HEK293 (cell line): ENCODE results near the gene HDGF.

Source experiments
- CTCF ChIA-PET: fragments of 350-600 bp; formaldehyde crosslinking; extraction: SDS; loops from one replicate; lab custom pipeline; 2021; ENCODE audit warnings: antibody characterized with exemption; lab: Yijun Ruan, JAX
- POLR2A ChIA-PET: fragments of 300-600 bp; formaldehyde crosslinking; extraction: SDS; loops from one replicate; lab custom pipeline; 2020; ENCODE audit warnings: antibody characterized with exemption, inconsistent platforms; lab: Yijun Ruan, JAX
- H3K27ac ChIP-seq: fragments of 200-500 bp; sonication (Bioruptor generic); 2 replicates; pipeline ENCODE4 v1.5.1; 2014; ENCODE audit warnings: low read depth, low read length, control low read depth, inconsistent platforms; ENCODE audit errors: extremely low read depth
- H3K36me3 ChIP-seq, 2 experiments: fragments of 200-500 bp in 1 of 2; sonication (Bioruptor generic) in 1 of 2; 1 replicate in 1 of 2; 2 replicates in 1 of 2; pipeline ENCODE4 v1.5.1; 2014 to 2017; ENCODE audit warnings: inconsistent platforms in 2 of 2, low read length in 2 of 2; ENCODE audit not compliant: control insufficient read depth in 2 of 2, insufficient read depth in 1 of 2
- H3K4me1 ChIP-seq: fragments of 200-500 bp; sonication (Bioruptor generic); 2 replicates; pipeline ENCODE4 v1.5.1; 2014; ENCODE audit warnings: mild to moderate bottlenecking, low read length, inconsistent platforms; ENCODE audit not compliant: control insufficient read depth, insufficient read depth
- H3K4me3 ChIP-seq: 2 replicates; pipeline ENCODE4 v1.5.1; 2011; ENCODE audit warnings: low read depth, mild to moderate bottlenecking, control low read depth, low read length, moderate library complexity
- H3K9me3 ChIP-seq: fragments of 200-500 bp; sonication (Bioruptor generic); 2 replicates; pipeline ENCODE4 v1.5.1; 2014; ENCODE audit warnings: low read depth, low read length, inconsistent platforms; ENCODE audit not compliant: control insufficient read depth, insufficient read depth
- AEBP2 ChIP-seq: fragments of 450-650 bp; formaldehyde crosslinking; IDR thresholded peaks from 2 replicates; pipeline ENCODE4 v1.5.1; 2016; ENCODE audit warnings: missing biosample characterization, missing genetic modification characterization, borderline replicate concordance
- HOXA7 ChIP-seq: sonication (generic); formaldehyde crosslinking; IDR thresholded peaks from 2 replicates; pipeline ENCODE4 v1.8.1; 2022; ENCODE audit warnings: missing genetic modification reagents, borderline replicate concordance
- KLF10 ChIP-seq: fragments of 450-650 bp; IDR thresholded peaks from 2 replicates; pipeline ENCODE4 v1.5.1; 2018; ENCODE audit warnings: missing biosample characterization, mild to moderate bottlenecking, missing genetic modification characterization
- KLF17 ChIP-seq: fragments of 450-650 bp; formaldehyde crosslinking; IDR thresholded peaks from 2 replicates; pipeline ENCODE4 v1.5.1; 2016; ENCODE audit warnings: missing biosample characterization, missing genetic modification characterization
- OSR2 ChIP-seq: fragments of 450-650 bp; formaldehyde crosslinking; IDR thresholded peaks from 2 replicates; pipeline ENCODE4 v1.5.1; 2016; ENCODE audit warnings: missing biosample characterization, missing genetic modification characterization
- SP3 ChIP-seq: fragments of 450-650 bp; formaldehyde crosslinking; IDR thresholded peaks from 2 replicates; pipeline ENCODE4 v1.5.1; 2016; ENCODE audit warnings: missing biosample characterization, missing genetic modification characterization
- SP7 ChIP-seq: fragments of 450-650 bp; formaldehyde crosslinking; IDR thresholded peaks from 2 replicates; pipeline ENCODE4 v1.5.1; 2016; ENCODE audit warnings: missing biosample characterization, missing genetic modification characterization
- TRIM28 ChIP-seq: IDR thresholded peaks from 2 replicates; pipeline ENCODE4 v1.6.1; 2011; ENCODE audit warnings: low read length, control low read depth, borderline replicate concordance
- ZBTB48 ChIP-seq: fragments of 450-650 bp; formaldehyde crosslinking; IDR thresholded peaks from 2 replicates; pipeline ENCODE4 v1.5.1; 2016; ENCODE audit warnings: missing biosample characterization, missing genetic modification characterization
- ZFP41 ChIP-seq: fragments of 450-650 bp; formaldehyde crosslinking; IDR thresholded peaks from 2 replicates; pipeline ENCODE4 v1.5.1; 2016; ENCODE audit warnings: missing biosample characterization, missing genetic modification characterization, borderline replicate concordance
- ZFP69B ChIP-seq: fragments of 450-650 bp; formaldehyde crosslinking; IDR thresholded peaks from 2 replicates; pipeline ENCODE4 v1.5.1; 2016; ENCODE audit warnings: missing biosample characterization, missing genetic modification characterization
- ZNF114 ChIP-seq: fragments of 450-650 bp; formaldehyde crosslinking; IDR thresholded peaks from 2 replicates; pipeline ENCODE4 v1.5.0; 2017; ENCODE audit warnings: missing biosample characterization, missing genetic modification characterization
- ZNF148 ChIP-seq: fragments of 450-650 bp; formaldehyde crosslinking; IDR thresholded peaks from 2 replicates; pipeline ENCODE4 v1.5.0; 2017; ENCODE audit warnings: missing biosample characterization, missing genetic modification characterization, borderline replicate concordance
- ZNF311 ChIP-seq: fragments of 450-650 bp; formaldehyde crosslinking; IDR thresholded peaks from 2 replicates; pipeline ENCODE4 v1.5.1; 2017; ENCODE audit warnings: missing biosample characterization, missing genetic modification characterization, borderline replicate concordance
- ZNF354C ChIP-seq: fragments of 450-650 bp; formaldehyde crosslinking; IDR thresholded peaks from 2 replicates; pipeline ENCODE4 v1.5.1; 2016; ENCODE audit warnings: missing biosample characterization, missing genetic modification characterization, low read depth, borderline replicate concordance
- ZNF366 ChIP-seq: fragments of 450-650 bp; formaldehyde crosslinking; conservative IDR thresholded peaks from 2 replicates; pipeline ENCODE4 v1.5.1; 2016; ENCODE audit warnings: missing biosample characterization, missing genetic modification characterization
- ZNF398 ChIP-seq: fragments of 450-650 bp; formaldehyde crosslinking; IDR thresholded peaks from 2 replicates; pipeline ENCODE4 v1.5.1; 2017; ENCODE audit warnings: missing biosample characterization, missing genetic modification characterization
- ZNF518A ChIP-seq: fragments of 450-650 bp; formaldehyde crosslinking; conservative IDR thresholded peaks from 2 replicates; pipeline ENCODE4 v1.5.1; 2016; ENCODE audit warnings: low read depth, missing biosample characterization, missing genetic modification characterization
- ZNF548 ChIP-seq: fragments of 450-650 bp; formaldehyde crosslinking; IDR thresholded peaks from 2 replicates; pipeline ENCODE4 v1.5.1; 2016; ENCODE audit warnings: missing biosample characterization, missing genetic modification characterization
- ZNF555 ChIP-seq: fragments of 450-650 bp; formaldehyde crosslinking; conservative IDR thresholded peaks from 2 replicates; pipeline ENCODE4 v1.5.1; 2017; ENCODE audit warnings: missing biosample characterization, mild to moderate bottlenecking, missing genetic modification characterization, inconsistent platforms
- ZNF560 ChIP-seq: fragments of 450-650 bp; formaldehyde crosslinking; IDR thresholded peaks from 2 replicates; pipeline ENCODE4 v1.5.1; 2017; ENCODE audit warnings: missing biosample characterization, missing genetic modification characterization, borderline replicate concordance
- ZNF626 ChIP-seq: fragments of 450-650 bp; sonication (Bioruptor Pico); formaldehyde crosslinking; IDR thresholded peaks from 2 replicates; pipeline ENCODE4 v1.5.1; 2018; ENCODE audit warnings: missing biosample characterization, missing genetic modification characterization, inconsistent platforms
- ZNF776 ChIP-seq: fragments of 450-650 bp; formaldehyde crosslinking; IDR thresholded peaks from 2 replicates; pipeline ENCODE4 v1.5.0; 2017; ENCODE audit warnings: missing biosample characterization, missing genetic modification characterization, borderline replicate concordance
- ZSCAN5A ChIP-seq: fragments of 450-650 bp; formaldehyde crosslinking; IDR thresholded peaks from 2 replicates; pipeline ENCODE4 v1.5.1; 2016; ENCODE audit warnings: missing biosample characterization, missing genetic modification characterization

HDGF gene

GRCh38 chr1:156704930-156705320, 46.5 kb downstream of the HDGF start:
- Histone ChIP-seq H3K27ac (peak overlapping the region; percentile 29; the same call in 1 of the 2 replicates), H3K4me3 (peak overlapping the region; percentile 15), H3K36me3 (peaks cover 0 to 14% of the 10 kb centered on the region in 2 experiments; a peak in 1 of 3 replicates), H3K9me3 (no peaks in the 10 kb centered on the region), H3K4me1 (peaks cover 12% of the 10 kb centered on the region)
- CTCF ChIA-PET, result interaction anchor here (0.7 to 20.2 kb wide), 12 partner anchors 11 to 259 kb away, joined by 3 to 579 read pairs (median 14); partner anchors contain the start of gene PRCC
- POLR2A ChIA-PET, result interaction anchor here (4.9 kb wide), 1 partner anchor 15 kb away, joined by 43 read pairs; no protein-coding TSS in a partner anchor
- TF ChIP-seq HOXA7 (CRISPR knock-in tag) (no peak), ZNF398 (tag by site-specific recombination) (peak; percentile 34), ZNF366 (tag by site-specific recombination) (0 out of 2 replicates have a peak, but pooled peaks have one; percentile 31), ZFP41 (tag by site-specific recombination) (no peak), ZNF776 (tag by site-specific recombination) (no peak), ZNF548 (tag by site-specific recombination) (no peak), KLF10 (tag by site-specific recombination) (no peak), ZNF311 (tag by site-specific recombination) (no peak), AEBP2 (tag by site-specific recombination) (no peak), SP7 (tag by site-specific recombination) (peak; percentile 47; the same call in 1 of the 2 replicates), ZBTB48 (0 out of 2 replicates have a peak, but pooled peaks have one; percentile 43), ZNF626 (no peak), TRIM28 (no peak), ZNF354C (tag by site-specific recombination) (no peak), OSR2 (tag by site-specific recombination) (no peak), ZNF555 (tag by site-specific recombination) (no peak), KLF17 (tag by site-specific recombination) (no peak), ZNF148 (tag by site-specific recombination) (no peak), ZFP69B (tag by site-specific recombination) (peak; percentile 99), ZNF114 (tag by site-specific recombination) (no peak), SP3 (tag by site-specific recombination) (no peak), ZSCAN5A (no peak), ZNF518A (tag by site-specific recombination) (no peak), ZNF560 (no peak)
